Upper lobe of right lung (tissue), 1 donor: Measurements from ENCODE around the gene ZNF521. TPM values are rescaled to one million over a fixed set of nuclear protein-coding genes. Genes with fewer than 3 reads are reported as not detected.

Experiments used
- ATAC-seq: fragments of 200-7000 bp; cut with Tn5 transposase; one replicate; pipeline ENCODE4 v1.9.1; 2020; ENCODE audit warnings: mild to moderate bottlenecking, moderate library complexity
- DNase-seq: peaks from one replicate; pipeline ENCODE4 v3.0.0-alpha.2; 2020
- H3K27ac ChIP-seq: fragments of 200-600 bp; one replicate; pipeline ENCODE4 v1.8.0; 2022
- H3K27me3 ChIP-seq: fragments of 200-600 bp; one replicate; pipeline ENCODE4 v1.8.0; 2022; ENCODE audit warnings: mild to moderate bottlenecking
- H3K36me3 ChIP-seq: fragments of 200-600 bp; one replicate; pipeline ENCODE4 v1.8.0; 2022
- H3K4me1 ChIP-seq: fragments of 200-600 bp; one replicate; pipeline ENCODE4 v1.8.0; 2022
- H3K4me3 ChIP-seq: fragments of 200-600 bp; one replicate; pipeline ENCODE4 v1.8.0; 2022; ENCODE audit warnings: mild to moderate bottlenecking
- H3K9me3 ChIP-seq: fragments of 200-600 bp; one replicate; pipeline ENCODE4 v1.8.0; 2022
- CTCF ChIP-seq: fragments of 200-600 bp; IDR thresholded peaks from one replicate; pipeline ENCODE4 v1.8.0; 2022; ENCODE audit warnings: antibody characterized with exemption
- intact Hi-C: fragments of 100-400 bp; cut with DNase I; formaldehyde crosslinking; loops from one replicate; pipeline ENCODE4 v1.11.0; 2022
- total RNA-seq: library from RNA; stranded (reverse); fragmentation: NEBNext Ultra II Directional; extraction: Animal tissue kit (Norgen Biotek cat#: 25700); gene quantifications from one replicate; pipeline ENCODE4 v1.2.1, GENCODE V29; 2021
- donor health status: DM: no; HTN: yes; CAD: no; lungs with severe emphysema.

The ZNF521 gene
- total RNA-seq, 1 donor from 2014 or later = 25.0 TPM

GRCh38 chr18:25181581-25181980 lies 170.4 kb downstream of the ZNF521 start:
- no peak for DNase-seq
- no peaks in the 10 kb centered on the region for H3K4me1 ChIP-seq
- no peak overlapping the region for H3K4me3 ChIP-seq
- no peak for ATAC-seq
- no peaks in the 10 kb centered on the region for H3K36me3 ChIP-seq
- no peaks in the 10 kb centered on the region for H3K27me3 ChIP-seq
- intact Hi-C loops = no loop called here
- no peaks in the 10 kb centered on the region for H3K9me3 ChIP-seq
- no peak overlapping the region for H3K27ac ChIP-seq
- no peak for TF ChIP-seq CTCF

- Histone ChIP-seq H3K4me3 (no peak overlapping the region), H3K27me3 (no peaks in the 10 kb centered on the region), H3K27ac (no peak overlapping the region), H3K4me1 (no peaks in the 10 kb centered on the region), H3K36me3 (no peaks in the 10 kb centered on the region), H3K9me3 (no peaks in the 10 kb centered on the region)
- TF ChIP-seq CTCF = no peak
- DNase-seq (no peak), ATAC-seq (no peak)
- intact Hi-C loops = no loop called here
These were observed 170.9 kb downstream of the ZNF521 start for GRCh38 chr18:25180973-25181548.

GRCh38 chr18:25177631-25178030 lies 174.3 kb downstream of the ZNF521 start:
- ATAC-seq = no peak

GRCh38 chr18:25176518-25177042 lies 175.4 kb downstream of the ZNF521 start:
- H3K27me3 ChIP-seq = no peaks in the 10 kb centered on the region
- DNase-seq (no peak), ATAC-seq (no peak)
- TF ChIP-seq CTCF = no peak
- intact Hi-C loops = no loop called here
- H3K4me1 ChIP-seq = no peaks in the 10 kb centered on the region
- H3K27ac ChIP-seq = no peak overlapping the region
- no peaks in the 10 kb centered on the region for H3K9me3 ChIP-seq
- no peaks in the 10 kb centered on the region for H3K36me3 ChIP-seq
- H3K4me3 ChIP-seq = no peak overlapping the region

More at GRCh38 chr18:25177631-25178030, 174.3 kb downstream of the ZNF521 start:
- no peak overlapping the region for H3K4me3 ChIP-seq
- no peak for DNase-seq
- H3K4me1 ChIP-seq = no peaks in the 10 kb centered on the region
- TF ChIP-seq CTCF = no peak
- H3K27me3 ChIP-seq = no peaks in the 10 kb centered on the region
- H3K27ac ChIP-seq = no peak overlapping the region
- no peaks in the 10 kb centered on the region for H3K9me3 ChIP-seq
- H3K36me3 ChIP-seq = no peaks in the 10 kb centered on the region
- intact Hi-C loops = no loop called here

GRCh38 chr18:25175558-25176517 lies 176.1 kb downstream of the ZNF521 start:
- Histone ChIP-seq H3K27ac (no peak overlapping the region), H3K27me3 (no peaks in the 10 kb centered on the region), H3K4me3 (no peak overlapping the region), H3K4me1 (no peaks in the 10 kb centered on the region), H3K9me3 (no peaks in the 10 kb centered on the region), H3K36me3 (no peaks in the 10 kb centered on the region)
- intact Hi-C loops = no loop called here
- ATAC-seq = no peak
- TF ChIP-seq CTCF = no peak
- DNase-seq = no peak
